ENCODE results near the gene PDE4A. TPM values are rescaled to one million over a fixed set of nuclear protein-coding genes. Genes with fewer than 3 reads are reported as not detected.

PDE4A gene
- total and polyA plus RNA-seq, 2 of the 13 experiments (the other 11 are each of a cell fraction or from before 2014, with no cell fraction given): 1.1 to 4.1 TPM

GRCh38 chr19:10419646-10420443 is 493 bp upstream of the PDE4A start (continued):
- TF ChIP-seq, protein P1, sequence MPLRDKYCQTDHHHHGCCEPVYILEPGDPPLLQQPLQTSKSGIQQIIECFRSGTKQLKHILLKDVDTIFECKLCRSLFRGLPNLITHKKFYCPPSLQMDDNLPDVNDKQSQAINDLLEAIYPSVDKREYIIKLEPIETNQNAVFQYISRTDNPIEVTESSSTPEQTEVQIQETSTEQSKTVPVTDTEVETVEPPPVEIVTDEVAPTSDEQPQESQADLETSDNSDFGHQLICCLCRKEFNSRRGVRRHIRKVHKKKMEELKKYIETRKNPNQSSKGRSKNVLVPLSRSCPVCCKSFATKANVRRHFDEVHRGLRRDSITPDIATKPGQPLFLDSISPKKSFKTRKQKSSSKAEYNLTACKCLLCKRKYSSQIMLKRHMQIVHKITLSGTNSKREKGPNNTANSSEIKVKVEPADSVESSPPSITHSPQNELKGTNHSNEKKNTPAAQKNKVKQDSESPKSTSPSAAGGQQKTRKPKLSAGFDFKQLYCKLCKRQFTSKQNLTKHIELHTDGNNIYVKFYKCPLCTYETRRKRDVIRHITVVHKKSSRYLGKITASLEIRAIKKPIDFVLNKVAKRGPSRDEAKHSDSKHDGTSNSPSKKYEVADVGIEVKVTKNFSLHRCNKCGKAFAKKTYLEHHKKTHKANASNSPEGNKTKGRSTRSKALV (CRISPR knock-in tag; IDR thresholded peaks at IDR 0.05): peak; percentile 95; the same call in 1 of the 2 replicates
- TF ChIP-seq MNT (IDR thresholded peaks at IDR 0.05): peak; percentile 72
- peak; percentile 100 for TF ChIP-seq EZH2 (conservative IDR thresholded peaks at IDR 0.05; ENCODE audit: low read depth, low read length)
- TF ChIP-seq ZNF512 (CRISPR knock-in tag; IDR thresholded peaks at IDR 0.05): no peak
- TF ChIP-seq, protein P2, sequence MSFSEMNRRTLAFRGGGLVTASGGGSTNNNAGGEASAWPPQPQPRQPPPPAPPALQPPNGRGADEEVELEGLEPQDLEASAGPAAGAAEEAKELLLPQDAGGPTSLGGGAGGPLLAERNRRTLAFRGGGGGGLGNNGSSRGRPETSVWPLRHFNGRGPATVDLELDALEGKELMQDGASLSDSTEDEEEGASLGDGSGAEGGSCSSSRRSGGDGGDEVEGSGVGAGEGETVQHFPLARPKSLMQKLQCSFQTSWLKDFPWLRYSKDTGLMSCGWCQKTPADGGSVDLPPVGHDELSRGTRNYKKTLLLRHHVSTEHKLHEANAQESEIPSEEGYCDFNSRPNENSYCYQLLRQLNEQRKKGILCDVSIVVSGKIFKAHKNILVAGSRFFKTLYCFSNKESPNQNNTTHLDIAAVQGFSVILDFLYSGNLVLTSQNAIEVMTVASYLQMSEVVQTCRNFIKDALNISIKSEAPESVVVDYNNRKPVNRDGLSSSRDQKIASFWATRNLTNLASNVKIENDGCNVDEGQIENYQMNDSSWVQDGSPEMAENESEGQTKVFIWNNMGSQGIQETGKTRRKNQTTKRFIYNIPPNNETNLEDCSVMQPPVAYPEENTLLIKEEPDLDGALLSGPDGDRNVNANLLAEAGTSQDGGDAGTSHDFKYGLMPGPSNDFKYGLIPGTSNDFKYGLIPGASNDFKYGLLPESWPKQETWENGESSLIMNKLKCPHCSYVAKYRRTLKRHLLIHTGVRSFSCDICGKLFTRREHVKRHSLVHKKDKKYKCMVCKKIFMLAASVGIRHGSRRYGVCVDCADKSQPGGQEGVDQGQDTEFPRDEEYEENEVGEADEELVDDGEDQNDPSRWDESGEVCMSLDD (CRISPR knock-in tag; IDR thresholded peaks at IDR 0.05; ENCODE audit: borderline replicate concordance): no peak
- 0 out of 2 replicates have a peak, but pooled peaks have one; percentile 6 for TF ChIP-seq BHLHE40 (IDR thresholded peaks at IDR 0.05; ENCODE audit: low read length)
- TF ChIP-seq SYNCRIP (IDR thresholded peaks at IDR 0.05; ENCODE audit: insufficient read depth, low read depth, low read length): no peak
- TF ChIP-seq ZBTB21 (CRISPR knock-in tag; IDR thresholded peaks at IDR 0.05): no peak
- no peak for TF ChIP-seq XBP1 (CRISPR knock-in tag; IDR thresholded peaks at IDR 0.05)
- TF ChIP-seq ZNF652 (CRISPR knock-in tag; IDR thresholded peaks at IDR 0.05; ENCODE audit: borderline replicate concordance, low read depth): peak; percentile 76
- no peak for TF ChIP-seq TARDBP (CRISPR knock-in tag; IDR thresholded peaks at IDR 0.05)
- no peak for TF ChIP-seq ARNT (IDR thresholded peaks at IDR 0.05)
- TF ChIP-seq MTF1 (CRISPR knock-in tag; IDR thresholded peaks at IDR 0.05): no peak
- TF ChIP-seq, protein P3, sequence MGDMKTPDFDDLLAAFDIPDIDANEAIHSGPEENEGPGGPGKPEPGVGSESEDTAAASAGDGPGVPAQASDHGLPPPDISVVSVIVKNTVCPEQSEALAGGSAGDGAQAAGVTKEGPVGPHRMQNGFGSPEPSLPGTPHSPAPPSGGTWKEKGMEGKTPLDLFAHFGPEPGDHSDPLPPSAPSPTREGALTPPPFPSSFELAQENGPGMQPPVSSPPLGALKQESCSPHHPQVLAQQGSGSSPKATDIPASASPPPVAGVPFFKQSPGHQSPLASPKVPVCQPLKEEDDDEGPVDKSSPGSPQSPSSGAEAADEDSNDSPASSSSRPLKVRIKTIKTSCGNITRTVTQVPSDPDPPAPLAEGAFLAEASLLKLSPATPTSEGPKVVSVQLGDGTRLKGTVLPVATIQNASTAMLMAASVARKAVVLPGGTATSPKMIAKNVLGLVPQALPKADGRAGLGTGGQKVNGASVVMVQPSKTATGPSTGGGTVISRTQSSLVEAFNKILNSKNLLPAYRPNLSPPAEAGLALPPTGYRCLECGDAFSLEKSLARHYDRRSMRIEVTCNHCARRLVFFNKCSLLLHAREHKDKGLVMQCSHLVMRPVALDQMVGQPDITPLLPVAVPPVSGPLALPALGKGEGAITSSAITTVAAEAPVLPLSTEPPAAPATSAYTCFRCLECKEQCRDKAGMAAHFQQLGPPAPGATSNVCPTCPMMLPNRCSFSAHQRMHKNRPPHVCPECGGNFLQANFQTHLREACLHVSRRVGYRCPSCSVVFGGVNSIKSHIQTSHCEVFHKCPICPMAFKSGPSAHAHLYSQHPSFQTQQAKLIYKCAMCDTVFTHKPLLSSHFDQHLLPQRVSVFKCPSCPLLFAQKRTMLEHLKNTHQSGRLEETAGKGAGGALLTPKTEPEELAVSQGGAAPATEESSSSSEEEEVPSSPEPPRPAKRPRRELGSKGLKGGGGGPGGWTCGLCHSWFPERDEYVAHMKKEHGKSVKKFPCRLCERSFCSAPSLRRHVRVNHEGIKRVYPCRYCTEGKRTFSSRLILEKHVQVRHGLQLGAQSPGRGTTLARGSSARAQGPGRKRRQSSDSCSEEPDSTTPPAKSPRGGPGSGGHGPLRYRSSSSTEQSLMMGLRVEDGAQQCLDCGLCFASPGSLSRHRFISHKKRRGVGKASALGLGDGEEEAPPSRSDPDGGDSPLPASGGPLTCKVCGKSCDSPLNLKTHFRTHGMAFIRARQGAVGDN (CRISPR knock-in tag; IDR thresholded peaks at IDR 0.05): peak; percentile 34; the same call in 1 of the 2 replicates
- no peak for TF ChIP-seq ZNF747 (CRISPR knock-in tag; IDR thresholded peaks at IDR 0.05; ENCODE audit: borderline replicate concordance)
